ENCODE data around the gene SLC30A2.
A peak's percentile ranks its signal among the peaks of the same experiment; 100 is the strongest.
"Not testable (repeated sequence)": the region's sequence is repeated elsewhere in the genome, so short reads cannot be mapped to it uniquely, and the experiment has no call there.

SLC30A2 gene, protein sequence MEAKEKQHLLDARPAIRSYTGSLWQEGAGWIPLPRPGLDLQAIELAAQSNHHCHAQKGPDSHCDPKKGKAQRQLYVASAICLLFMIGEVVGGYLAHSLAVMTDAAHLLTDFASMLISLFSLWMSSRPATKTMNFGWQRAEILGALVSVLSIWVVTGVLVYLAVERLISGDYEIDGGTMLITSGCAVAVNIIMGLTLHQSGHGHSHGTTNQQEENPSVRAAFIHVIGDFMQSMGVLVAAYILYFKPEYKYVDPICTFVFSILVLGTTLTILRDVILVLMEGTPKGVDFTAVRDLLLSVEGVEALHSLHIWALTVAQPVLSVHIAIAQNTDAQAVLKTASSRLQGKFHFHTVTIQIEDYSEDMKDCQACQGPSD

DNA sequence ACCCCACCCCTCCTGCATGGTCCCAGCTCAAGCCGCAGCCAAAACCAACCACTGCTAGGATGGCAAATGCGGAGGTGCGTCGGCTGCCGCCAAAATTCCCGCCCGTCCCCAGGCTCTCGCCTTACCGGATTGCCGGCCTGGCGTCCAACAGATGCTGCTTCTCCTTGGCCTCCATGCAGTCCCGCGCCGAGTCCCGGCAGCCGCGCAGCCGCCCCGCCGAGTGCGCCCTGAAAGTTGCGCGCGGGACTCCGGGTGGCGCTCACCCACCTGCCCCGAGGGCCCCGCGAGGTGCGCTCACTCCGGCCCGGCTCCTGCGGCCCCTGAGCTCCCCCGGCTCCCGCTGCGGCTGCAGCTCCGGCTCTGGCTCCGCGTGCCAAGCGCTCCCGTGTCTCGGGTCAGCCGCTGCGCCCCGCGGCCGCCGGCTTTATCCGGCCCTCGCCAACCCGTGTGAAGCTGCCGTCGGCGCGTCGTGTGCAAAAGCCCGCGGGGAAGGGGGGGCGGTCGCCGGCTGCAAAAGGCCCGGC is at the start of gene SLC30A2:
TSS of gene SLC30A2 (minus strand) at position 397 of the 524 bp plus-strand sequence. CDS start at position 175, 222 bp downstream.
- DNase-seq: no peak

DNA sequence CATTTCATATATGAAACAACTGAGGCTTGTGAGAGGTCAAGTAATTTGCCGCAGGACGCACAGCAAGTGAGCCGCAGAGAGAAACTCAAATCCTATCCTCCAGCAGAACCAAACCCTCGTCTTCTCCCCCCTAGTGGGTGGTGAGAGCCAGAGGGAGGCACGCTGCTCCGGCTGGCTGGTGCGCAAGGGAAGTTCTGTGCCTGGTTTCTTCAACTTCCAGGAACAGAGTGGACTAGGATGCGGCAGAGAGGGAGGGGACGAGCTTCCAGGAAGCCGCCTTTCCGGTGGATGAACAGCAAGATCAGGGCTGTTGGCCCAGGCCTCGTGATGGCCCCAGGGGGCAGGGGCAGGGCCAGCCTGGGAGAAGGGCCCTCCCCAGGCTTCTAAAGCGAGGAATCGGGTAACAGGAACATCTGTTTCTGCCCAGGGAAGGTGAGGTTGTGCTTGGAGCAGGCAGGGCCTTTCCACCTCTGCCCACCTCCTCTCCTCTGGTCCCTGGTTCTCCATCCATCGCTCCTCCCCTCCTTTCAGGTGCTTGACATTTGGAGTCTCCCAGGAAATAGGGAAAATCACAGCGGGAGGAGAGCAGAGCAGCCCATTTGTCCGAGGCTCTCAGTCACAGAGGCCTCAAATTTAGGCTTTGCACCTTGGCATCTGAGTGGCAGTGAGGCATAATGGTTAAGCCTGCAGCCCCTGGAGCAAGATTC is 48.9 kb upstream of the SLC30A2 start:
- no peak for DNase-seq

DNA sequence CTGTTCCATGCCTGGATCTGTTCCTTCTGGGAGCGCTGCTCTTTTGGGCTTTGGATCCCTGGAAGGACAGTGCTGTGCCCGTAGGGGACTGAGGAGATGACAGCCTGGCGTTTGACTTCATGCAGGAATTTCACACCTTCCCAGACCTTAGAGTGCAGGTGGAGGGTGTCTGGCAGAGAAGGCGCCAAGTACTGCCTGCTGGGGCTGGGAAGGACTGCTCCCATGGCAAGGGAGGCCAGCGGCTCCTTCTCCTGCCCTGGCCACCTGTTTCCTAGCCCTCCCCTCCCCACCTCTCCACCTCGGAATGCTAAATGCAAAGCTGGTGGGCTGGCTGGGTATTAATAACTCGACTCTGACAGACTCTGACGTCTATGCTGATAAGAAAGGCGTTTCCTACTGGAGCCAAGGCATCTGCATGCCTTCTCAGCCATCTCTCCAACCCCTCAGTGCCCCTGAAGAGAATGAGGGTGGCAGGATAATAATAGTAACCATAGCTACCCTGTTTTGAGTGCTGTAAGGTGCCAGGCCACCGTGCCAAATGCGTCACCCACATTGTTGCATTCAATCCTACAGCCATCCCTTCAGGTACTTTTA is 48.3 kb upstream of the SLC30A2 start:
- no peak for DNase-seq

DNA sequence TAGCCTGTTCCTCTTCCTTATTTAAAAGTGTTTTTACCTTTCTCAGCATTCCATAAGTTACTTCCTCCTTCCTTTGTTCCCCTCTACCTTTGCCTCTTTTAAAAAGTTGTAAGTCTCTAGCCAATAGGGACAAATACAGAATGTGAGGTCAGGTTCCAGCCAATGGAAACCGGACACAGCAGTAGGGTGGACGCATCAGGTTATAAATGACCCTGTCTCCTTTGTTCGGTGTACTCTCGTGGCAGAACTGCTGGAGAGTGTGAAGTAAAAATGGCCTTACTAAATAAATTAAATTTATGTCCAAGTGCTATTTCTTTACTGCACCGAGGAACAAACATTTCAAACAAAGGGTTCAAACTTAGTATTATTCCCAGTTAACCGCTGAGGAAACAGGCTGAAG is 47.7 kb upstream of the SLC30A2 start:
- DNase-seq: not testable (repeated sequence)

DNA sequence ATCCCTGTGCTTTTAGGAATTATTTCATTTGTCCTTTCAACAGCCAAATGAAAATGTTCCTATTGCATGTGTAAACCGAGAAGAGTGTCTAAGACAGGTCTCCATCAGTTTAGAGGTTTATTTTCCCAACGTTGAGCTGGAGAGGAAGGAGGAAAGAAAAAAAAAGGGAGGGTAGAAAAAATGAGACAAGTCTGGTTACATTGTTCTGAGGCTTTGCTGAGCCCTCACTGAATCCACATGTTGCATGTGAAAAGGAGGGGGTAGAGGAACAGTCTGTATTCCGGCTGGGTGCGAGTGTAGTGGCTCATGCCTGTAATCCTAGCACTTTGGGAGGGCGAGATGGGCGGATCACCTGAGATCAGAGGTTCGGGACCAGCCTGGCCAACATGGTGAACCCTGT is 46.5 kb upstream of the SLC30A2 start:
- DNase-seq: no peak

DNA sequence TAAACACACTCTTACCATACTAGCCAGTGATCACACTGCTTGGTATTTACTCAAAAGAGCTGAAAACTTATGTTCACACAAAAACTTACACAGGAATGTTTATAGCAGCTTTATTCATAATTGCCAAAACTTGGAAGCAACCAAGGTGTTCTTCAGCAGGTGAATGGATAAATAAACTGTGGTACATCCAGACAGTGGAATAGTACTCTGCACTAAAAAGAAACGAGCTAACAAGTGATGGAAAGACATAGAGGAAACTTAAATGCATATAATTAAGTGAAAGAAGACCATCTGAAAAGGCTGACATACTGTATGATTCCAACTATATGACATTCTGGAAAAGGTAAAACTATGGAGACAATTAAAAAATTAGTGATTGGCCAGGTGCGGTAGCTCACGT is 45.0 kb upstream of the SLC30A2 start:
- DNase-seq: no peak

DNA sequence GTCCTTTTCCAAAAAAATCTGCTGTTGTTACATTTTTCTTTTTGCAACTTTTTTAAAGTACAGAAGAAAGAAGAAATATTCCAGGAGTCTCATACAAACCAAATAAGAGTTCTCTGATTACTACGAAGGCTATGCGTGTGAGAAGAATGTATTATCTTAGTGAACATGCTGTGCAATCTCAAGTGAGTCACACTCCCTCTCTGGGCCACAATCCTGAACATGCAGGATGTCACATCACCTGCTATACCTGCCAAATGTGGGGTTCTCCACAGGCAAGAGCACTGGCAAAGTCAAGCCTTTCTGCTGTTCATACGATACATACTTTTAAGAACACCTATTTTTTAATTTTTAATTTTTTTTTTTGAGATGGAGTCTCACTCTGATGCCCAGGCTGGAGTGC is 43.2 kb upstream of the SLC30A2 start:
- DNase-seq: no peak

DNA sequence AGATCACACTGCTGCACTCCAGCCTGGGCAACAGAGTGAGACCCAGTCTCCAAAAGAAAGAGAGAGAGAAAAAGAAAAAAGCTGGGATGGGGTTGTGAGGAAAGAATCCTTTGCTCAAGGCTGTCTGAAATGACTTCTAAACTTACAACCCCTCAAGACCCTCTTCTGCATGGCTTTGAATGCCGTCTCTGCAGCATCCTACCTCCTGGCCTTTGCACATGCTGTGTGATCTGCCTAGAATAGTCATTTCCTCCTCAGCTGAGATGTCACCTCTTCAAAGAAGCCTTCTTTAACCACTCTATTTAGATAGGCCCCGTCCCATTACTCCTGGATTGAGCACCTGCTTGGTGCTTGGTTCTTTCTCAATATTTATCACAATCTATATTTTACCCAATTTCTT is 38.9 kb upstream of the SLC30A2 start:
- no peak for DNase-seq

DNA sequence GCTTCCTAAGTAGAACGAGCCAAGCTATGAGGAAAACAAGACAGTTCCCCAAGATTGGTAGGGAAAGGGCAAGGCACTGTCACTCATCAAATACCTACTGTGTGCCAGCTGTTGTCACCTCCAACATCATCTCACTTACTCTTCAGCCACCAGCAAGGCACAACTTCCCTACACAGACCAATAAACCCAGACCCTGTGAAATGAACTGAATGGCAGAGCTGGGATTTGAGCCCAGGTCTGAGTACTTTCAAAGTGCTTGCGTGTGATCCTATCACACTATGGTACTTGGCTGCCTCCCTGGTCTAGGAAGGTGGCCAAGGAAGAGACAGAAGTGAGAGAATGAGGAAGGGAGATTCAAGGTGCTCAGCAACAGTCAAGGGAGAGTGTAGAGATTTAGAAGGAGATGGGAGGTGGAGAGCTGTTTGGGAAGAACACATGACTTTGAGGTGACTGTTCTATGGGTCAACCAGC is 38.2 kb upstream of the SLC30A2 start:
- no peak for DNase-seq

DNA sequence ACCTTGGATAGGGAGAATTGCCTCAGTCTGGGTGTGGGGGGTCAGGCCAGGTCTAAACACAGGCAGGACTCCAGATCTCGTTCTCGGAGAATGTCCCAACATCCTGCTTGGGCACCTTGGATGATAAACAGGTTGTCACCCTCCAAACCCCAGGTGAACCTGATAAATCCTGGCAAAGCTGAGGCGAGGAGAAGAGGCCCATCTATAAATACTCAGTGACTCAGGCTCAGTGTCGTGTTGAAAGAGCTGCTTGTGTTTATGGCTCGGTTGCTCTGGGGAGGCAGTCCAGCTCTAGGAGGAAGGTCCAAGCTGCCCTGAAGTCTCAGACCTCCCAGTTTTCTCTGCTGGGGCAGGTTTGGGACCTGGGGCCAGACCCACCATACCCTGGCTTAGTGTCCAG is 37.3 kb upstream of the SLC30A2 start:
- DNase-seq: no peak

DNA sequence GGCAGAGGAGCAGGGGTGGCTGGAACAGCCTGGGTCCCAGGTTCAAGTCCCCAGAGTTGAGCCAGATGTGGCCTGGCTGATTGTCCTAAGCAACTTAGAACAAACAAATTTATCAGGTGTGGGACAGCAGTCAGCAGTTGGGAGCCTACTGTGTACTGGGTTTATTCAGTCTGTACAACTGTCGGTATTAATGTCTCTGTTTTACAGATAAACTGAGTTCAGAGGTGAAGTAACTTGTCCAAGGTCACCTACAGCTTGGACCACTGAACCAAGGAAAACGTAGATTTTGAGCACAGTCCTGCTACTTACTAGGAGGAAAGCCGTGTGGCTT is 36.1 kb upstream of the SLC30A2 start:
- DNase-seq: no peak

DNA sequence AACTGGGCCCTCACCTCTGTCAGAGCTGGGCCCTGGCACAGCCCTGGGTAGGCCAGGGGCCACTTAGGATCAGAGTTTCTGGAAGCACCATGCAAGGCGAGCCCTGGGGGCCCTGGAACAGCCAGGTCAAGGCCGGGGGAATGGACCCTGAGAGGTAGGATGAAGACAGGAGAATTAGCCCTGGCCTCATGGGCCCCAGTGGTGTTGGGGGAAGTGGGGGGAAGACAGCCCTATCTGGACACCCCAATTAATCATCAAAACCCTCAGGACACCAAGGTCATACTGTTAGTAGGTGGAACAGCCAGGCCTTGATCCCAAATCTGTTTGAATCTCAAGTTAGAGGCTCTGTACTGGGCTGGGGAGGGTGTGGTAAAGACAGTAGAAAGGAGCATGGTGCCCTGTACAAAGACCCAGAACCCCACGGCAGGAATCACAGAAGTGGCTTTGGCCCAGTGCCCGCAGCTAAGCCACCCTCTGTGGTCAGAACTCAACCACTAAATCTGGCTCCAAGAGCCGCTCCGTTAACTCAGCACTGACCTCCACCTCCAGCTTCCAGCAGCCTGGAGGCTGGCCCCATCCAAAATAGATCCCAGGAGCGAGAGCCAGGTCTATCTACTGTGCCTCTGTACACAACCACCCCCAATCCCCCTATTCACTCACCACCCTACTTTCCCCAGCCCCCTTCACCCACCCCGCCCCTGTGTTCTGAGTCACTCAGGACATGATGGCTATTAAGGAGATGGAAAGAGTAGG is 35.5 kb upstream of the SLC30A2 start:
- no peak for DNase-seq

DNA sequence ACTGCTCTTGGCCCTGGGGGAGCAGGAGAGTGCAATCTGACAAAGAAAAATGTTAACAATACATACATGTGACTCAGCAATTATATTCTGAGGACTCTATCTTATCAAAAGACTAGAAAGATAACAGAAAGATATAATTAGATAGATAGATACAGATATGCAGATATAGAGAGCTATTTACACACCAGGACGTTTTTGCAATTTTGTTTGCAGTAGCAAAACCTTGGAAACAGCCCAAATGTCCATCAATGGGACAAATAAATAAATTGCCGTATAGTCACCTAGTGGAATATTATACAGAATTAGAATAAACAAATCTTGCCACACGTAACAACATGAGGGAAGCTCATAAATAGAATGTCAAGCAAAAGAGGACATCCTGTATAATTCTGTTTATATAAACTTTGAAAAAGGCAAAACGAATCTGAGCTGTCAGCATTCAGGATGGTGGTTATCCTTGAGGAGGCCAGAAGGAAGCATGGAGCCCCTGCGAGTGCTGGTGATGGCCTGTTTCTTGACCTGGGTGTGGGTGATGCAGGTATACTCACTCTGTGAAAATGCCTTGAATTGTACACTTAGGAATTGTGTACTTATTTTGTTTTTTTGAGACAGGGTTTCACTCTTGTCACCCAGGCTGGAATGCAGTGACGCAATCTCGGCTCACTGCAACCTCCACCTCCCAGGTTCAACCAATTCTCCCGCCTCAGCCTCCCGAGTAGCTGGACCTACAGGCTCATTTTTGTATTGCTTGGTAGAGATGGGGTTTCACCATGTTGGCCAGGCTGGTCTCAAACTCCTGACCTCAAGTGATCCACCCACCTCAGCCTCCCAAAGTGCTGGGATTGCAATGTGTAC is 34.3 kb upstream of the SLC30A2 start:
- no peak for DNase-seq

DNA sequence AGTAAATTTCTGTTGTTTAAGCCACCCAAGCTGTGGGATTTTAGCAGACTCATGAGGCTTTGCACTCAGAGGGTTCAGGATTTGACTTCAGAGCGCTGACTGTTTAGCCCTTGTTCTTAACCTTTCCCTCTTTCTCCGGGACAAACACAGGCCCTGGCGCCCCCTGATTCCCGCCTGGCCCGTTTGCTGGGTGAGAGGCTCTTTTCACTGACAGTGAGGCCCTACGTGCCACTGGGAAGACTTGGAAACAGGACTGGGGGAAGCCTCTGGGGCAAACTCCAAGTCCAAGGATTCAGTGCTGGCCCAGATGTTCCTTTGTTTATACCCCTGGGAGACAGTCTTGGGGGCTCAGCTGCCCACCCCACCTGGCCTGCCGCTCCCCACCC is 33.3 kb upstream of the SLC30A2 start:
- DNase-seq: no peak

DNA sequence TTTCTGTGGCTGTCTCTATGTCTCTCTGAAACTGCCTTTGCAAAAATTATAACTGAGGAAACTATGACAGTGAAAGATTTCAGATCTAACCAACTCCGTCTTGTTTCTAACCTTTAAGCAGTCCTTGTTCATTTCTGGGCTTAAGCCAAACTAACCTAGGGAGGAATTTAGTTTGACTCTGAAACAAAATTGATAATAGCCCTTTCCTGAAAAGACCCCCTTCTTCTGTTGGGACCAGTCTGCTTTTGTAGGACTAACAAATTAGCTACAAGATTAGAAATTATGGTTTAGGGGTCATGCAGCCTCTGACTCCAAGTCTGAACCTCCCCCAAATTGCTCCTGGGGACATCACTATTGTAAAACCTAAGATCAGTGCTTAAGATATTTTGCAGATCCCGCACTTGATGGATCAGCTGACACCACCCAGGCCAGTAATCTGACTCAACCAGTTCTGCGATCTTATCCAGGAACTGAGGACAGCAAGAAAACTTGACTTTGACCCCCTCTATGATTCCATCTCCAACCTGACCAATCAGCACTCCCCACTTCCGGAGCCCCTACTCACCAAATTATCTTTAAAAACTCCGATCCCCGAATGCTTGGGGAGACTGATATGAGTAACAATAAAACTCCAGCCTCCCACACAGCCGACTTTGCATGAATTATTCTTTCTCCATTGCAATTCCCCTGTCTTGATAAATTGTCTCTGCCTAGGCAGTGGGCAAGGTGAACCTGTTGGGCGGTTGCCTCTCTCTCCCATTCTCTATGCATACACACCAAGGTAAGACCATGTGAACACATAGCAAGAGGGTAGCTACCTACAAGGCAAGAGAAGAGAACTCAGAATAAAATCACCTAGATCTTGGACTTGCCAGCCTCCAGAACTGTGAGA is 32.6 kb upstream of the SLC30A2 start:
- DNase-seq: no peak

DNA sequence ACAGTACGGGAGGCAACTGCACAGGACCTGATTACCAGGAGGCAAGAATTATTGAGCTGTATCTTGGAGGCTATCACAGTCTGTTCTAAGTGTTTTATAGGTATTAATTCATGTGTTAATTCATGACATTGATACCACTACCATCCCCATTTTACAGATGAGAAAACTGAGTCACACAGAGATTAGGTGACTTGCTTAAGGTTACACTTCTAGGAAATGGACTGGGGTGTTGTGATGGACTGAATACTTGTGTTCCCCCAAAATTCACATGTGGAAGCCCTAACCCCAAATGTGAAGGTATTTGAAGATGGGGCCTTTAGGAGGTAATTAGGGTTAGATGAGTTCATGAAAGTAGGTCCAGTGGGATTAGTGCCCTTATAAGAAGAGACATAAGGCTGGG is 31.6 kb upstream of the SLC30A2 start:
- DNase-seq: no peak

DNA sequence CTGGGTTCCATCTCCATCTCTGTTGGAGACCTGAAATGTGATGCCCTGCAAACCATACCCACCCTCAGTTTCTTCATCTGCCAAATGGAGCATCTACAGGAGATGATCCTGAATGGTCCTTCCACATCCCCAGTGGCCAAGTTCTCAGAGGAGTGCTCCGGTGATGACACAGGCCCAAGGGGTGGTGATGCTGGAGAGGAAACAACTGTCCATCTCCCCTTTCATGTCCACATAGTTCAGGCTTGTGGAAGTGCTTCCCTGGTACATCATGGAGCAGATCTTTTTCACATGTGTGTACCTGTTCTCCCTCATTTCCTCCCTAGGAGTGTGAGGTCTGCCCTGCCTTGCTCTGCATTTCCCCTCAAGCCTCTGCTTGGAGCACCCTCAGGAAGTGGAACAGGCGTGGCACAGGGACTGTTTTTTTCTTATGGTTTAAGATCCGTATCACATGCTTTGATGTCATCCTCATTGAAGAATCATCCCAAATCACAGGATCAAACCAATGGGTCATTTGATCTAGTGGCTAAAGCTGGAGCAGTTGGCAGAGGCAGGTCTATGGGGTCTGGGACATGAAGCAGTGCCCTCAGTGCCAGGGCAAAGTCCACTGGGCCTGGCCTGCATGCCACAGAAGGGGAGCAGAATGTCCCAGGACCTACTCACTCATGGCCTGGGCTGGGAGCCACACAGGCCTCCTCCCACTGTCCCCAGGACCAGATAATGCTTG is 29.7 kb upstream of the SLC30A2 start:
- no peak for DNase-seq

DNA sequence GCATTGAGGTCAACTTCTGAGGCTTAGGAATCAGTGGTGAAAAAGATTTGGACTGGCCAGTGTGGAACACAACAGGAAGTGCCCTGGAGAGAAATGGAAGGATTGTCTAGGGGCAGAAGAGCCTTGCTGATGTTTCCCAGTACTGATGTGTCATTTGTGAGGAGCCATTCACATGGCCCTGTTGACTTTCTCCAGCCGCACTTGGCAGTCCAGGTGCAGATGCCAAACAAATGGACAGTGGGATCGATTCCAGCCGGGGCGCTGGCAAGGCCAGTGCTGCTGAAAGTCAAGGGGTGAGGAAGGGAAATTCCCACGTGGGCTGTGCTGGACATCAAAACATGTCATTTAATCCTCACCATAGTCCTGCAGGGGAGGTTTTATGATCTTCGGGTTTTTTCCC is 26.4 kb upstream of the SLC30A2 start:
- DNase-seq: peak; percentile 14

DNA sequence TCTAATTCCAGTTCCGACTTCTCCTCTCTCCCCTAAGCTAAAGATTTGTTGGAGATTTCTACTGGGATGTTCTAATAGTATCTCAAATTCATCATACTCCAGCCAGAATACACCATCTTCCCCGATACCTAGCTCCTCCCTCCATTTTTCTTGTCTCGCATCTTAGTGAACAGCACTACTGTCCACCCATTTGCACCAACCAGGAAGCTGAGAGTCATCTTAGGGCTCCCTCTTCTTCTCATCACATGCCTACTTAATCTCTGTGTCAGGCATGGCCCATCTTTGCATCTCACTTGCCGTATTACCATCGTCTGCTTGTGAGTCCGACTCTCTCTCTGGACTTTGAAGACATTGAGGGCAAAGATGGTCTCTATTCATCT is 25.0 kb upstream of the SLC30A2 start:
- no peak for DNase-seq

DNA sequence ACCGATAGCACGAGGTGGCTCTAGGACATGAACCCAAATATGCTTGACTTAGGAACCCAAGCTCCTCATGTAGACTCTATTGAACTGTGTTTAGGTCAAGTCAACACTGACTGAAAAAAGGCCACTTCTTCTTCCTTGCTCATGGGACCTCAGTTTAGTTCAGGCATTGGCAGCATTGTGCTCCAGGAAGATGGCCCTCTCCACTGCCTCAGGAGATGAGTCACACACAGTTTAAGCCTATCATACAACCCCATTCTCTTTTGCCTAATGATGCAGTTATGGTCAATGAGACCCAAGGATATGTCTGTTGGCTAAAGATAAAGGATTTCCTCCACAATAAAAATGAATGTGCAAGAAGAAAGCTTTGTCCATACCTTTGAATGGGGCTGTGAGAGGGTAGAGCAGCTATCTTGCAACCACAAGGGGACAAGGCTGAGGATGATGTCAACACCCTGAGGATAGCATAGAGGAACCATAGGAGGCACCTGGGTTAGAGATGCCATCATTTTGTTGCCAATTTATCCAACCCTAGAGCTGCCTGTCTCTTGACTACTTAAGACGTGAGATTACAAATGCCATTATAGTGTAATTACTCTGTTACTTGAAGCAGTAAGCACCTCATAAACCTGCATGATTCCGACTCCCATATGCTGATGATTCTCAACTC is 24.5 kb upstream of the SLC30A2 start:
- DNase-seq: no peak
